NOMO-1 treated with DMSO at 0.1 percent for 48 hours (cell line): ENCODE data around the gene HOXC13.

Experiments used
- DNase-seq: peaks from one replicate; lab custom pipeline; 2025; ENCODE audit not compliant: unreplicated experiment; lab: John Stamatoyannopoulos, UW

The HOXC13 gene

DNA sequence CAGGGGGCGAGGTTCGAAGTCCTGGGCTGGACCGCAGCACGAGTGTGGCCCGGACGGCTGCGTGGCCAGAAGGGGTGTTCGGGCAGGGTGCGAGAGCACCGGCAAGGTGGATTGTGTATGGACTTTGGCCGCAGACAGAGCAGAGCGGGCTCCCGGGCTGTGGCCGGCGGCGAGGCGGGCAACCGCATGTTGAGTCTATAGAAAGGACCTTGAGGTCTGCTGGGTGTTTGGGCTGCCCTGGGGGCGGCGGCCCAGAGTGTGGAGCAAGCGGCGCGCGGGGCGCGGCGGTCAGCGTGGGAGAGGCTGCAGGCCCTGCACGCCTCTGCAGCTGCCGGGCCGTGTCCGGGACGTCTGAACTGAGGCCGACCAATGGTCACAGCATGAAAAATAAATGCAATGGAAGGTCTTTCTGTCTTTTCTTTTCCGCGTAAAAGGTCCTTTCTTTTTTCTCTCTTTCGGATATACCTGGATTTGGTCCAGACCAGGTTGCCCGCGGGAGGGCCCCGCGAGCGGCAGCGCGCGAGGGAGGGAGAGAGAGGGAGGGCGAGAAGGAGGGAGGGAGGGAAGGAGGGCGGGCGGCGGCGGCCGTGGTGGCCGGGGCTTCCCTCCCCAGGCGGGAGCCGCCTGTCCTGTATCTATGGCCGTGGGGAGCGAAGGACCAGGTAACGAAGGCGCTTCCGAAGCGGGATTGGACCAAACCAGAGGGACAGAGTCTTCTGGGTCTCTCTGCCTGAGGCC, 55.8 kb downstream of the HOXC13 start:
- DNase-seq: no peak

- DNase-seq: no peak
Observed at GRCh38 chr12:53995002-53995377, 56.4 kb downstream of the HOXC13 start.

- DNase-seq: peak; percentile 40
Observed at GRCh38 chr12:53995378-53996239, 57.0 kb downstream of the HOXC13 start.
